ENCODE results near the gene GMPPA. TPM values are rescaled to one million over a fixed set of nuclear protein-coding genes. Genes with fewer than 3 reads are reported as not detected.

Gene GMPPA
- total and polyA plus RNA-seq, 10 donors = 21.2 to 45.5 (median 29.8) TPM

DNA sequence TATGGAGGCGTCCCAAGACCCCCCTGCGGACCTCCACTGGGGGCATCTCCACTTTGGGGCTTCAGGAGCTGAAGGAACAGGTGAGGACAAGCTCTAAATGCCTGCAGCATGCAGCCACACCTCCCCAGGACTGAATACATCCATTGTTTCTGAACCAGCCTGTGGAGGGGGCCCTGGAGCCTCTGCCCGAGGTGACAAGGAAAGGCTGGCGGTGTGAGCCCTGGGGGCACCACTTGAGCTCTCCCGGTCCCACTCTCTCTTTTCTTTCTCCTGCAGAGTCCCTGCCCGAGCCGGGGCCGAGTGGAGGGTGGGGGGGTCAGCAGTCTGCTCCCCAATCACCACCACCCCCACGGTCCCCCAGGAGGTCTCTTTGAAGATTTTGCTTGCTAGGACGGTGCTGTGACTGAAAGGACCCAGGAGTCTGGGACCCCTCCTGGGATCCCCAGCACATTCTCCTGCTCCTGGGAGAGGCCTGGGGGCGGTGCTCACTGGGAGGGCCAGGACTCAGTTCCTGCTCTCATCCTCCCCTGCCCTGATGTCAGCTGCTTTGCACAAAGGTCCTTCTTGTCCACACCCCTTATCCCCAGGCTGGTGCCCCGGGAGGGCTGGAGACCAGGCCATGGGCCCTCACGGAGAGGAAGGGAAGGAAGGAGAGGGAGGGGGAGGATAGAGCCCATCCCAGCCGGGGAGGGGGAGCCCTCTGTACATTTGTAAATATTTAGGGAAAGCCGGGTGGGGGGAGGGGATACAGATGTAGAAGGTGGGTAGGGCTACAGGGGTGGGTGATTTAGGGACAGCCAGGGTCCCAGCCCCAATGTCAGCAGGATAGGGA is 39.2 kb downstream of the GMPPA start:
- H3K27ac ChIP-seq = no peak overlapping the region
- intact Hi-C loops (cut with DNase I; ENCODE audit: low total_unique reads) = loop anchor here (10.0 kb wide), 1 partner anchor 63 kb away; no protein-coding TSS in a partner anchor
- DNase-seq = no peak
- H3K9me3 ChIP-seq = no peaks in the 10 kb centered on the region
- TF ChIP-seq, protein P1, sequence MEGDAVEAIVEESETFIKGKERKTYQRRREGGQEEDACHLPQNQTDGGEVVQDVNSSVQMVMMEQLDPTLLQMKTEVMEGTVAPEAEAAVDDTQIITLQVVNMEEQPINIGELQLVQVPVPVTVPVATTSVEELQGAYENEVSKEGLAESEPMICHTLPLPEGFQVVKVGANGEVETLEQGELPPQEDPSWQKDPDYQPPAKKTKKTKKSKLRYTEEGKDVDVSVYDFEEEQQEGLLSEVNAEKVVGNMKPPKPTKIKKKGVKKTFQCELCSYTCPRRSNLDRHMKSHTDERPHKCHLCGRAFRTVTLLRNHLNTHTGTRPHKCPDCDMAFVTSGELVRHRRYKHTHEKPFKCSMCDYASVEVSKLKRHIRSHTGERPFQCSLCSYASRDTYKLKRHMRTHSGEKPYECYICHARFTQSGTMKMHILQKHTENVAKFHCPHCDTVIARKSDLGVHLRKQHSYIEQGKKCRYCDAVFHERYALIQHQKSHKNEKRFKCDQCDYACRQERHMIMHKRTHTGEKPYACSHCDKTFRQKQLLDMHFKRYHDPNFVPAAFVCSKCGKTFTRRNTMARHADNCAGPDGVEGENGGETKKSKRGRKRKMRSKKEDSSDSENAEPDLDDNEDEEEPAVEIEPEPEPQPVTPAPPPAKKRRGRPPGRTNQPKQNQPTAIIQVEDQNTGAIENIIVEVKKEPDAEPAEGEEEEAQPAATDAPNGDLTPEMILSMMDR (IDR thresholded peaks at IDR 0.05 in 8 of 11, conservative IDR thresholded peaks at IDR 0.05 in 3 of 11) = no peak
- TF ChIP-seq POLR2AphosphoS5 (IDR thresholded peaks at IDR 0.05) (no peak), POLR2A (IDR thresholded peaks at IDR 0.05) (no peak)
- H3K4me1 ChIP-seq = peaks cover 11 to 21% (median 17%) of the 10 kb centered on the region in 6 donors
- peaks cover 0 to 81% (median 5%) of the 10 kb centered on the region in 7 donors for H3K27me3 ChIP-seq (replicated peaks in 1 of 7)
- WGBS, 5 donors = 29 to 69% (median 65%) methylated on average over 6 to 14 of the region's 15 CpGs
- no peak overlapping the region for H3K4me3 ChIP-seq
- peaks cover 0 to 20% (median 6%) of the 10 kb centered on the region in 6 donors for H3K36me3 ChIP-seq

DNA sequence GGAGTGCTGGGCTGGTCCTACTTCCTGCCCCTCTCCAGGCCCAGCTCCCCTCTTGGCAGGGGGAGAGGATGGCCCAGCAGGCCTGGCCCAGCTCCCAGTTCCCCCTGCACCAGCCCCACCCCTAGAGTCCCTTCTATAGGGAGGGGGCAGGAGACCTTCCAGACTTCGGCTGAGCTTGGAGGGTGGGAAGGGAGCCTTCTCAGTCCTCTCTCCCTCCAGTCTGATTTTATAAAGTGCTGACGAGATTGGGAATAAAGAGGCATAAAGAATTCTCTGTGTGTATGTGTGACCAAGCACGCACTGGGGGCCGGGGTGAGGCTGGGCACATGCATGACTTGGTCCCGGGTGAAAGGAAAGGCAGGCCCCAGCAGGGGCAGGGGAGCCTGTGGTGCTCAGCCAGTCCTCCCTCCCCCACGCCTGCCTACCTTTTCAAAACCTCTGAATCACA is 39.8 kb downstream of the GMPPA start:
- no peak for TF ChIP-seq POLR2AphosphoS5 (IDR thresholded peaks at IDR 0.05)
- no peak for TF ChIP-seq POLR2A (IDR thresholded peaks at IDR 0.05)
- TF ChIP-seq, protein P1 (IDR thresholded peaks at IDR 0.05 in 8 of 11, conservative IDR thresholded peaks at IDR 0.05 in 3 of 11) = no peak
- no peak for DNase-seq

DNA sequence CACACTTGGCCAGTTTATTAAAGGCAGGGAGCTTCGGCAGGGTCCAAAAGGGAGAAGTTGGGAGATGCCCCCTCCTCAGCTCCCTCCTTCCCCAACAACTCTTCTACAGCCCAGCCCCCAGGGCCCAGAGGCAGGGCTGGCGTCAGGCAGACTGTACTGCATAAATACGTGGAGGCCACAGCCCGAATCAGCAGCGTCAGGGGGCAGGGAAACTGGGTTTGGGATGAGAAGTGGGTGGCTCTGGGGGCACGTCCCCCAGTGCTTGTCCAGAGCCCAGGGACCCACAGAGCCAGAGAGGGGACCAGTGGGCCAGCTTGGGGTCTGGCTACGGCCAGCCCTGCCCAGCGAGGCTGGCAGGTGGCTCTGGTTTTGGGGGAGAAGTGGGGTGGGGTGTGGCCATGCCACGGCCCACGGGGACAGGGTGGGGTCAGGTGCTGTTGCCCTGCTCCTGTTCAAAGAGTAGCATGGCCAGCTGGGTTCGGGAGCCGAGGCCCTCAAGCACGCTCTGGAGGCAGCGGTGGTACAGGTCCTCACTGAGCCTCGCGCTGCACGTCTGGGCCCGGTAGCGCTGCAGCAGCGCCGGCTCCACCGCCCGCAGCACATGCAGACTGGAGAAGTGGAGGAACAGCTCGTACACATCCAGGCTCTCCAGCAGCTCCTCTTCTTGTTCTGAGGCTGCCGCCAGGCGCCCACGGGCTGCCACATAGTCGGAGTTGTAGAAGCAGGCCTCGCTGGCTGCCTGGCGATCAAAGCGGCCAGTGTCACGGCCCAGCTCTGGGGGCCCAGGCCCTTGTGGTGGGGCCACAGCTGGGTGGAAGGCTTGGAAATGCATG is 40.5 kb downstream of the GMPPA start:
- Histone ChIP-seq H3K9me3 (no peaks in the 10 kb centered on the region), H3K36me3 (peaks cover 0 to 20% (median 6%) of the 10 kb centered on the region in 6 donors), H3K4me1 (peaks cover 15 to 34% (median 30%) of the 10 kb centered on the region in 6 donors), H3K27ac (no peak overlapping the region), H3K4me3 (no peak overlapping the region), H3K27me3 (replicated peaks in 1 of 7) (peaks cover 0 to 86% (median 7%) of the 10 kb centered on the region in 7 donors)
- DNase-seq = peak; percentile 74
- TF ChIP-seq, protein P1 (IDR thresholded peaks at IDR 0.05 in 8 of 11, conservative IDR thresholded peaks at IDR 0.05 in 3 of 11) = no peak
- TF ChIP-seq POLR2A (IDR thresholded peaks at IDR 0.05) (no peak), POLR2AphosphoS5 (IDR thresholded peaks at IDR 0.05) (no peak)
- intact Hi-C loops (cut with DNase I; ENCODE audit: low total_unique reads) = loop anchor here (10.0 kb wide), 1 partner anchor 64 kb away; no protein-coding TSS in a partner anchor
- WGBS, 5 donors = 90 to 98% (median 91%) methylated on average over 9 to 32 of the region's 32 CpGs

More for the DNA sequence above, 39.8 kb downstream of the GMPPA start:
- peaks cover 0 to 81% (median 6%) of the 10 kb centered on the region in 7 donors for H3K27me3 ChIP-seq (replicated peaks in 1 of 7)
- 61 to 78% (median 77%) methylated on average over 6 of the region's 6 CpGs for WGBS, 5 donors
- H3K36me3 ChIP-seq = peaks cover 0 to 20% (median 6%) of the 10 kb centered on the region in 6 donors
- no peaks in the 10 kb centered on the region for H3K9me3 ChIP-seq
- peaks cover 11 to 27% (median 23%) of the 10 kb centered on the region in 6 donors for H3K4me1 ChIP-seq
- H3K4me3 ChIP-seq = no peak overlapping the region
- intact Hi-C loops (cut with DNase I; ENCODE audit: low total_unique reads) = loop anchor here (10.0 kb wide), 1 partner anchor 64 kb away; no protein-coding TSS in a partner anchor
- H3K27ac ChIP-seq = no peak overlapping the region

Measured in spleen (tissue), 11 donors.